Loucy (cell line): Measurements from ENCODE around the gene PCDHGA9.
A peak's percentile ranks its signal among the peaks of the same experiment; 100 is the strongest.
"Not testable (repeated sequence)": the region's sequence is repeated elsewhere in the genome, so short reads cannot be mapped to it uniquely, and the experiment has no call there.

Experiments used
- H2AFZ ChIP-seq: fragments of 200-600 bp; sonication (generic); 2 replicates; pipeline ENCODE4 v1.6.0; 2016; ENCODE audit warnings: antibody characterized with exemption, mild to moderate bottlenecking, low read length, moderate library complexity
- H3F3A ChIP-seq: fragments of 200-600 bp; 2 replicates; pipeline ENCODE4 v1.6.0; 2016; ENCODE audit warnings: antibody characterized with exemption, low read depth, mild to moderate bottlenecking
- H3K27me3 ChIP-seq: fragments of 200-600 bp; sonication (generic); 2 replicates; pipeline ENCODE4 v1.6.1; 2014; ENCODE audit warnings: low read length, mild to moderate bottlenecking; ENCODE audit not compliant: insufficient read depth, poor library complexity, severe bottlenecking
- H3K36me3 ChIP-seq: fragments of 200-600 bp; sonication (generic); 2 replicates; pipeline ENCODE4 v1.6.1; 2016; ENCODE audit warnings: low read length; ENCODE audit not compliant: insufficient read depth
- H3K4me1 ChIP-seq: fragments of 200-600 bp; sonication (generic); 2 replicates; pipeline ENCODE4 v1.5.1; 2014; ENCODE audit warnings: low read length, mild to moderate bottlenecking; ENCODE audit not compliant: insufficient read depth, poor library complexity, severe bottlenecking
- H3K4me2 ChIP-seq: fragments of 200-600 bp; sonication (generic); 2 replicates; pipeline ENCODE4 v1.6.0; 2014; ENCODE audit warnings: antibody characterized with exemption, low read length, low read depth, mild to moderate bottlenecking; ENCODE audit not compliant: poor library complexity, severe bottlenecking
- H3K4me3 ChIP-seq: fragments of 200-600 bp; sonication (generic); 2 replicates; pipeline ENCODE4 v1.5.1; 2014; ENCODE audit warnings: low read length, mild to moderate bottlenecking, mixed read lengths; ENCODE audit not compliant: poor library complexity, severe bottlenecking
- H3K79me2 ChIP-seq: fragments of 200-600 bp; sonication (generic); 2 replicates; pipeline ENCODE4 v1.6.1; 2014; ENCODE audit warnings: low read length; ENCODE audit not compliant: insufficient read depth
- H3K9ac ChIP-seq: fragments of 200-600 bp; sonication (generic); 2 replicates; pipeline ENCODE4 v1.6.0; 2014; ENCODE audit warnings: mild to moderate bottlenecking, low read depth, low read length, moderate library complexity; ENCODE audit not compliant: poor library complexity, severe bottlenecking
- H3K9me2 ChIP-seq: fragments of 200-600 bp; sonication (generic); replicated peaks from 2 replicates; pipeline ENCODE4 v1.6.1; 2016; ENCODE audit warnings: low read depth, low read length, mixed read lengths
- H3K9me3 ChIP-seq: fragments of 200-600 bp; sonication (generic); 2 replicates; pipeline ENCODE4 v1.6.1; 2014; ENCODE audit warnings: mild to moderate bottlenecking, antibody characterized with exemption, low read length, low read depth; ENCODE audit not compliant: insufficient read depth
- H4K20me1 ChIP-seq: fragments of 200-600 bp; sonication (generic); 2 replicates; pipeline ENCODE4 v1.6.0; 2014; ENCODE audit warnings: antibody characterized with exemption, low read length, mild to moderate bottlenecking; ENCODE audit not compliant: insufficient read depth, poor library complexity, severe bottlenecking
- CTCF ChIP-seq: fragments of 200-600 bp; sonication (generic); conservative IDR thresholded peaks from 2 replicates; pipeline ENCODE4 v1.5.1; 2014; ENCODE audit warnings: mild to moderate bottlenecking, antibody characterized with exemption, low read length
- EZH2phosphoT487 ChIP-seq: fragments of 200-600 bp; IDR thresholded peaks from 2 replicates; pipeline ENCODE4 v1.6.1; 2018; ENCODE audit warnings: antibody characterized with exemption, mild to moderate bottlenecking, moderate library complexity, borderline replicate concordance

PCDHGA9 gene

GRCh38 chr5:141373673-141374317 is 28.8 kb upstream of the PCDHGA9 start, which contains the start of gene PCDHGA6:
TSS of gene PCDHGA6 (plus strand) at chr5:141373891. CDS start at chr5:141374084, 193 bp downstream.
- no peaks in the 10 kb centered on the region for H3K9me2 ChIP-seq
- H3K4me2 ChIP-seq: no peak within 1 kb of the TSS
- no peaks in the 10 kb centered on the region for H3F3A ChIP-seq
- H3K27me3 ChIP-seq: no peaks in the 10 kb centered on the region
- no peaks in the 10 kb centered on the region for H4K20me1 ChIP-seq
- H3K4me3 ChIP-seq: no peak within 1 kb of the TSS
- H3K9me3 ChIP-seq: peaks cover 2% of the 10 kb centered on the region; the same call in 1 of the 2 replicates
- H3K9ac ChIP-seq: no peak within 1 kb of the TSS
- H3K79me2 ChIP-seq: no peaks in the 10 kb centered on the region
- TF ChIP-seq CTCF (no peak), EZH2phosphoT487 (no peak)
- H3K36me3 ChIP-seq: no peaks in the 10 kb centered on the region
- H2AFZ ChIP-seq: no peak within 1 kb of the TSS
- no peaks in the 10 kb centered on the region for H3K4me1 ChIP-seq

GRCh38 chr5:141374627-141375026 is 28.0 kb upstream of the PCDHGA9 start:
- no peaks in the 10 kb centered on the region for H3K36me3 ChIP-seq
- H3K4me1 ChIP-seq: no peaks in the 10 kb centered on the region
- H3K9me2 ChIP-seq: no peaks in the 10 kb centered on the region
- H3K9ac ChIP-seq: no peak overlapping the region
- H3K79me2 ChIP-seq: no peaks in the 10 kb centered on the region
- no peak overlapping the region for H3K4me2 ChIP-seq
- H3F3A ChIP-seq: no peaks in the 10 kb centered on the region
- H3K4me3 ChIP-seq: no peak overlapping the region
- no peaks in the 10 kb centered on the region for H4K20me1 ChIP-seq
- peaks cover 2% of the 10 kb centered on the region; the same call in 1 of the 2 replicates for H3K9me3 ChIP-seq
- no peak for TF ChIP-seq CTCF
- no peak for TF ChIP-seq EZH2phosphoT487
- H3K27me3 ChIP-seq: no peaks in the 10 kb centered on the region
- H2AFZ ChIP-seq: no peak overlapping the region

DNA sequence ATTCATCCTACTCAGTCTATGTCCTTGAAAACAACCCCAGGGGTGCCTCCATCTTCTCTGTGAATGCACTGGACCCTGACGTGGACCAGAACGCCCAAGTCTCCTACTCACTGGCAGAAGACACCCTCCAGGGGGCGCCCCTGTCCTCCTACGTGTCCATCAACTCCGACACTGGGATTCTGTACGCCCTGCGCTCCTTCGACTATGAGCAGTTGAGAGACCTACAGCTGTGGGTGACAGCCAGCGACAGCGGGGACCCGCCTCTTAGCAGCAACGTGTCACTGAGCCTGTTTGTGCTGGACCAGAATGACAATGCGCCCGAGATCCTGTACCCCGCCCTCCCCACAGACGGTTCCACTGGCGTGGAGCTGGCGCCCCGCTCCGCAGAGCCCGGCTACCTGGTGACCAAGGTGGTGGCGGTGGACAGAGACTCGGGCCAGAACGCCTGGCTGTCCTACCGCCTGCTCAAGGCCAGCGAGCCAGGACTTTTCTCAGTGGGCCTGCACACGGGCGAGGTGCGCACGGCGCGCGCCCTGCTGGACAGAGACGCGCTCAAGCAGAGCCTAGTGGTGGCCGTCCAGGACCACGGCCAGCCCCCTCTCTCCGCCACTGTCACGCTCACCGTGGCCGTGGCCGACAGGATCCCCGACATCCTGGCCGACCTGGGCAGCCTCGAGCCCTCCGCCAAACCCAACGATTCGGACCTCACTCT is 27.0 kb upstream of the PCDHGA9 start:
- H3K27me3 ChIP-seq, H4K20me1 ChIP-seq, H3K9ac ChIP-seq, H3K9me2 ChIP-seq, H3K4me1 ChIP-seq, H3K36me3 ChIP-seq, H2AFZ ChIP-seq, H3K4me3 ChIP-seq, H3K9me3 ChIP-seq, H3K4me2 ChIP-seq, H3K79me2 ChIP-seq, H3F3A ChIP-seq: not testable (repeated sequence)
- 0 out of 2 replicates have a peak, but pooled peaks have one; percentile 18 for TF ChIP-seq CTCF
